GM12872 (cell line): ENCODE data around the gene RAD51B.

Source experiments
- TF ChIP-seq, protein P1 (sequence below): IDR thresholded peaks from 3 replicates; pipeline ENCODE4 v1.5.1; 2011; ENCODE audit warnings: low read depth, mild to moderate bottlenecking, low read length, moderate library complexity; ENCODE audit not compliant: insufficient read depth

Gene RAD51B

GRCh38 chr14:68492381-68493151, 673.0 kb downstream of the RAD51B start:
- TF ChIP-seq, protein P1, sequence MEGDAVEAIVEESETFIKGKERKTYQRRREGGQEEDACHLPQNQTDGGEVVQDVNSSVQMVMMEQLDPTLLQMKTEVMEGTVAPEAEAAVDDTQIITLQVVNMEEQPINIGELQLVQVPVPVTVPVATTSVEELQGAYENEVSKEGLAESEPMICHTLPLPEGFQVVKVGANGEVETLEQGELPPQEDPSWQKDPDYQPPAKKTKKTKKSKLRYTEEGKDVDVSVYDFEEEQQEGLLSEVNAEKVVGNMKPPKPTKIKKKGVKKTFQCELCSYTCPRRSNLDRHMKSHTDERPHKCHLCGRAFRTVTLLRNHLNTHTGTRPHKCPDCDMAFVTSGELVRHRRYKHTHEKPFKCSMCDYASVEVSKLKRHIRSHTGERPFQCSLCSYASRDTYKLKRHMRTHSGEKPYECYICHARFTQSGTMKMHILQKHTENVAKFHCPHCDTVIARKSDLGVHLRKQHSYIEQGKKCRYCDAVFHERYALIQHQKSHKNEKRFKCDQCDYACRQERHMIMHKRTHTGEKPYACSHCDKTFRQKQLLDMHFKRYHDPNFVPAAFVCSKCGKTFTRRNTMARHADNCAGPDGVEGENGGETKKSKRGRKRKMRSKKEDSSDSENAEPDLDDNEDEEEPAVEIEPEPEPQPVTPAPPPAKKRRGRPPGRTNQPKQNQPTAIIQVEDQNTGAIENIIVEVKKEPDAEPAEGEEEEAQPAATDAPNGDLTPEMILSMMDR: no peak

DNA sequence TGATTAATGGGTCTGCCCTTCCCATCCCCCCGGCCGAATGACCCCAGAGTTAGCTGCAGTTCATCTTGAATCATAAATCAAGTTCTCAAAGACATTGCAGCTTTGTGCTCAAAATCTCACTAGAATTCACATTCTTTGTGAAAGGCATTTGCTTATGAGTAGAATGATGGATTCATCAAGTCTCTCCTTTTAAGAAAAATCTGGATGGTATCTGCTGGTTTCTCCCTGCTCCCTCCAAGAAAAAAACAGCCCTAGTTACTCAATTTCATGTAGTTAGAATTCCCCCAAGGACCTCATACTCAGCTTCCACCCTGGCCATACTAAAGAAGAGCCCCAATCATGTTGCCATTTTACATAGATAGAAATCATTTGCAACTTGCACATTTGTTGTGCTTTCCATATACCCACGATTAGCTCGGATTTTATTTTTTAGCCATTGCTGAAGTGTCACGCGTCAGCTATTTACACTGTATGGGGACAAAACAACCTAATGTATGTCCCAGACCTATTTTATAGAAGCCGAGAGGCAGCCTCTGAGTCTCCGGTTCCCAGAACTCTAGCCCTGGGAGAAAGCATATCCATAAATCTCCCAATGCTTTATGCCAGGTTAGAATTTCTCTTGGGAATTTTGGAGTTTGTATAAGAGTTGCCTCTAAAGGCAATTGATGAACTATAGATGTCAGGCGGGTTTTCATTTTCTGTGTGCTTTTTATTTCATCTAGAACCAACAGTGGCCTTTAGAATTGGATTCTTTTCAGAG, 673.8 kb downstream of the RAD51B start:
- TF ChIP-seq, protein P1: no peak

DNA sequence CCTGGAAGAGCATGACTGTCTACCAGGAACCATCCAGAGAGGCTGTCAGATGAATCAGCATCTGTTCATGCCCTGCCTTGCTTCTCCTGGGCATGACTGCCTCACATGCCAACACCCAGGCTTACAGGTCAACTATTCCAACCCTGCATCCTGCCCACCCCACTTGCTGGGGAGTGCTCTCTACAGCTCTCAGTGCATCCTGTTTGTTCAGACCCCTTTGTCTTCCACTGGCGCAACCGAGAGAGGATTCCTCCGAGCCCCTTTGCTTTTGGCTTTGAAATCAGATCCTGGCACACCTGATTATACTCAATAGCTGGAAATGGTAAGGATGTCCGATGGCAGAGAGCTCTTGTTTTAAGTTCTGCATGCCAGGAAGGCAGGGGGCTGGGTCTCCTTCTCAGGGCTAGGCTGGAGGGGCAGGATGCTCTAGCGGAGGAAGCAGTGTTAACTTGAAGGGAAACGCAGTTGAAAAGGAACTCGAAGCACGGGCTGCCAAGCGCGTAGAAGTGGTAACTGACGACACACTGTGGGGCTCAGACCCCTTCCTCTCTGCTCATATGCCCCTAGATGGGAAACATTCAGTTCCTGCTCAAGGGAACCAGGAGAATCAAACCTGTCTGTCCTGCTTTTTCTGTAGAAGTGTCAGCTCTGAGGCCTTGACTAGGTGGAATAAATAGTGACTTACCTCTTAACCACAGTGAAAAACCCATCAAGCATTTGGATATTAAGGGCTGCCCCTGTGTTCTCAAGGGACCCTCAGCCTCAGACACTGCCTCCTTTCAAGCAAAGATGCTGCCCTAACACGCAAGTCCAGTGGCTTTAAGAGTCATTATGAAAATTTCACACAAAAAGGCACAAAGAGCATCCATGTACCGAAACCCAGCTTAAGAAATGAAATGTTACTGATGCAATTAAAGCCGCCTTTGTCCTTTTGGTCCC, 675.8 kb downstream of the RAD51B start:
- TF ChIP-seq, protein P1: no peak

- TF ChIP-seq, protein P1: no peak
Measured at GRCh38 chr14:68497011-68497410, 677.4 kb downstream of the RAD51B start.

DNA sequence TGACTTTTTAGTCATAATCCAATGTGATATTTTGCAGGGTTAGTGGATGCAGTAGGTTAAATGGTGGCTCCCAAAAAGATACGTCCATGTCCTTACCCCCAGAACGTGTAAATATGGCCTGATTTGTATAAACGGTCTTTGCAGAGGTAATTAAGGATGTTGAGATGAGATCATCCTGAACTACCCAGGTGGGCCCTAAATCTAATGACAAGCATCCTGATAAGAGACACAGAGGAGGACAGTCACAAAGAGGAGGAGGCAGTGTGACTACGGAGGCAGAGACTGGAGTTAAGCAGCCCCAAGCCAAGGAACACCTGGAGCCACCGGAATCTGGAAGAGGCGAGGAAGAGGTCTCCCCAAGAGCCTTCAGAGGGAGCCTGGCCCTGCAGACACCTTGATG, 679.9 kb downstream of the RAD51B start:
- TF ChIP-seq, protein P1: no peak

DNA sequence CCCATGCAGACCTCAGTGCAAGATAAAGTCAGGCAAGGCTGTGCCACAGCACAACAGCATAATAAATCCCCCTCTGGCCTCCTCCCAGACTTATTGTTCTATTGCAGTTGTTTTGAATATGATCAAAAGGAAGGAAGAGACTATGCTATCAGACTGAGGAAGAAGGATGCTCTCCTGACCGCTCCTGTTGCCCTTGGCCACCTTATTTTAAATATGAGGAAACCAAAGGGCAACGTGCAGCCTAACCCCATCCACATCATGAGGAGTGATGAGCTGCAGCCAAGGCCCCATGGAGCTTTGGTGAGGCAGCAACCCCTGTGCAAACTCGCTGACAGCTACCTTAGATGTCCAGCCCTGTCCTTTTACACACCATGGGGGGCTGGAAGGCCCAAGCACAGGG, 681.6 kb downstream of the RAD51B start:
- TF ChIP-seq, protein P1: no peak

DNA sequence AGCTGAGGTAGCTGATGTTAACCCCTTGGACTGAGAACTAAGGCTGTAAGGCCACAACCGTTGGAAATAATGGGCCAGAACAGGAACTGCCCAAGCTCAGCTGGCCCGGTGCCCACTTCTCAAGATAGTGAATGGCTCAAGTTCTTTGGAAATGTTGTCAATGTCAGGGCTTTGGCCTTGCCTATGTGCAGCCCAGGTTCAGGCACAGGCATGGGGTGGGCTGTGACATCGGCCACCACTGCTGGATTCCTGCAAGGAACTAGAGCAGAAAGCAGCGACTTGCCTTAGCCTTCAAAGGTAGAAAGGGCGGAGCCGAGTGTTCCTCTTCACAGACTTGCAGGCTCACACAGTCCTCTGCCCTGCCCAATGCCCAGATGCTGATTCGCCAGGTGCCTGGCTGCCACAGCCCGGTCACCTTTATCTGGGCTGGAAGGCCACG, 682.1 kb downstream of the RAD51B start:
- TF ChIP-seq, protein P1: no peak
